IMR-90 (cell line): ENCODE results near the gene ANKRD44. TPM values are rescaled to one million over a fixed set of nuclear protein-coding genes. Genes with fewer than 3 reads are reported as not detected.

ENCODE experiments used
- ATAC-seq: fragments of 200-7000 bp; cut with Tn5 transposase; 2 replicates; pipeline ENCODE4 v1.9.1; 2020; ENCODE audit warnings: low read depth, mild to moderate bottlenecking, moderate library complexity
- BruUV-seq: library from RNA; stranded (reverse); fragments of 400-500 nt; replicated peaks from 2 replicates; lab custom pipeline; 2021; lab: Mats Ljungman, UMichigan
- CTCF ChIA-PET: fragments of 300-600 bp; formaldehyde crosslinking; extraction: SDS; loops from one replicate; lab custom pipeline; 2021; ENCODE audit warnings: antibody characterized with exemption; lab: Yijun Ruan, JAX
- POLR2A ChIA-PET: fragments of 300-600 bp; sonication (Branson Sonifier 250); formaldehyde crosslinking; loops from one replicate; lab custom pipeline; 2022; ENCODE audit warnings: antibody characterized with exemption; ENCODE audit not compliant: unreplicated experiment; lab: Charles Lee
- DNase-seq: peaks from one replicate; pipeline ENCODE4 v3.0.0; 2013
- H2AFZ ChIP-seq: replicated peaks from 2 replicates; pipeline ENCODE3; 2013; ENCODE audit warnings: low read length, mild to moderate bottlenecking; ENCODE audit not compliant: poor library complexity
- H2AK5ac ChIP-seq: 2 replicates; pipeline ENCODE4 v1.6.1; 2013; ENCODE audit warnings: low read depth, low read length, inconsistent platforms
- H2AK9ac ChIP-seq: replicated peaks from 2 replicates; pipeline ENCODE3; 2013; ENCODE audit warnings: mild to moderate bottlenecking, low read depth, low read length, moderate library complexity; ENCODE audit not compliant: poor library complexity
- H2BK120ac ChIP-seq: 2 replicates; pipeline ENCODE4 v1.6.1; 2013; ENCODE audit warnings: low read depth, low read length, inconsistent platforms
- H2BK15ac ChIP-seq: 3 replicates; pipeline ENCODE4 v1.6.1; 2013; ENCODE audit warnings: low read depth, low read length, inconsistent platforms
- H2BK20ac ChIP-seq: 2 replicates; pipeline ENCODE4 v1.6.1; 2013; ENCODE audit warnings: low read depth, mild to moderate bottlenecking, inconsistent platforms, low read length, moderate library complexity
- H2BK5ac ChIP-seq: 2 replicates; pipeline ENCODE4 v1.6.1; 2013; ENCODE audit warnings: mild to moderate bottlenecking, low read depth, low read length, inconsistent platforms; ENCODE audit not compliant: poor library complexity, severe bottlenecking
- H3K14ac ChIP-seq: replicated peaks from 2 replicates; pipeline ENCODE4 v1.6.1; 2013; ENCODE audit warnings: low read depth, low read length, inconsistent platforms
- H3K18ac ChIP-seq: 2 replicates; pipeline ENCODE4 v1.6.1; 2013; ENCODE audit warnings: low read depth, low read length, control low read depth
- H3K23ac ChIP-seq: 2 replicates; pipeline ENCODE4 v1.6.1; 2013; ENCODE audit warnings: low read depth, low read length, inconsistent platforms
- H3K27ac ChIP-seq: 2 replicates; pipeline ENCODE4 v1.5.1; 2013; ENCODE audit warnings: mild to moderate bottlenecking, control low read depth, low read length; ENCODE audit not compliant: insufficient read depth
- H3K27me3 ChIP-seq: 2 replicates; pipeline ENCODE4 v1.6.1; 2013; ENCODE audit warnings: low read length; ENCODE audit not compliant: control insufficient read depth, insufficient read depth
- H3K36me3 ChIP-seq: 2 replicates; pipeline ENCODE4 v1.6.1; 2013; ENCODE audit warnings: low read length, mixed read lengths; ENCODE audit not compliant: control insufficient read depth, insufficient read depth
- H3K4ac ChIP-seq: 2 replicates; pipeline ENCODE4 v1.6.1; 2013; ENCODE audit warnings: low read depth, low read length, inconsistent platforms
- H3K4me1 ChIP-seq: 2 replicates; pipeline ENCODE4 v1.6.1; 2013; ENCODE audit warnings: low read length, mixed read lengths; ENCODE audit not compliant: control insufficient read depth, insufficient read depth
- H3K4me2 ChIP-seq: 2 replicates; pipeline ENCODE4 v1.6.1; 2013; ENCODE audit warnings: low read depth, mild to moderate bottlenecking, control low read depth, low read length, moderate library complexity
- H3K4me3 ChIP-seq: 2 replicates; pipeline ENCODE4 v1.5.1; 2013; ENCODE audit warnings: low read depth, mild to moderate bottlenecking, control low read depth, low read length, moderate library complexity; ENCODE audit not compliant: insufficient read depth
- H3K56ac ChIP-seq: 2 replicates; pipeline ENCODE4 v1.6.1; 2013; ENCODE audit warnings: low read length, inconsistent platforms; ENCODE audit not compliant: insufficient read depth; ENCODE audit errors: extremely low read depth
- H3K79me1 ChIP-seq, 2 experiments: 2 replicates each; pipeline ENCODE4 v1.6.1; 2013; ENCODE audit warnings: low read length in 2 of 2, inconsistent platforms in 1 of 2, low read depth in 1 of 2
- H3K9ac ChIP-seq: 2 replicates; pipeline ENCODE4 v1.6.1; 2013; ENCODE audit warnings: low read depth, low read length, control low read depth
- H3K9me1 ChIP-seq: 2 replicates; pipeline ENCODE4 v1.6.1; 2013; ENCODE audit warnings: low read length, inconsistent platforms; ENCODE audit not compliant: insufficient read depth
- H3K9me3 ChIP-seq: 2 replicates; pipeline ENCODE4 v1.6.1; 2013; ENCODE audit warnings: low read length; ENCODE audit not compliant: control insufficient read depth, insufficient read depth
- H4K20me1 ChIP-seq: 2 replicates; pipeline ENCODE4 v1.6.1; 2013; ENCODE audit warnings: low read length, inconsistent platforms; ENCODE audit not compliant: insufficient read depth
- H4K5ac ChIP-seq: 2 replicates; pipeline ENCODE4 v1.6.1; 2013; ENCODE audit warnings: mild to moderate bottlenecking, low read depth, low read length, control low read depth
- H4K8ac ChIP-seq, 2 experiments: 2 replicates each; pipeline ENCODE4 v1.6.1; 2013; ENCODE audit warnings: low read depth in 2 of 2, low read length in 2 of 2, control low read depth in 1 of 2, inconsistent platforms in 1 of 2
- H4K91ac ChIP-seq: 2 replicates; pipeline ENCODE4 v1.6.1; 2013; ENCODE audit warnings: low read depth, low read length, inconsistent platforms; ENCODE audit not compliant: insufficient read depth
- CEBPB ChIP-seq: IDR thresholded peaks from 2 replicates; pipeline ENCODE4 v1.6.1; 2012; ENCODE audit warnings: low read depth, low read length, improper control_type of control experiment
- MAZ ChIP-seq: IDR thresholded peaks from 2 replicates; pipeline ENCODE4 v1.6.1; 2012; ENCODE audit warnings: low read depth, mild to moderate bottlenecking, low read length, improper control_type of control experiment, moderate library complexity, borderline replicate concordance
- RAD21 ChIP-seq: IDR thresholded peaks from 2 replicates; pipeline ENCODE4 v1.6.1; 2012; ENCODE audit warnings: low read length, improper control_type of control experiment
- SMC3 ChIP-seq: fragments of 150-350 bp; IDR thresholded peaks from 2 replicates; pipeline ENCODE4 v1.6.1; 2016; ENCODE audit warnings: low read depth, mild to moderate bottlenecking, antibody characterized with exemption, low read length, moderate library complexity
- WGBS, 2 experiments: methylation state at CpG; one replicate each; pipeline versions ENCODE4 v1.1.5 to v1.1.7; 2013; ENCODE audit warnings: missing lambda C conversion rate in 2 of 2; ENCODE audit not compliant: insufficient read length in 1 of 2; ENCODE audit errors: extremely low coverage in 2 of 2; 5-methylcytosine and 5-hydroxymethylcytosine counted together
- dilution Hi-C: fragments of 300-500 bp; cut with HindIII; formaldehyde crosslinking; loops from one replicate; pipeline ENCODE4 v1.14.3; 2018; ENCODE audit warnings: low sequenced_read_pairs; ENCODE audit not compliant: unreplicated experiment
- in situ Hi-C: fragments of 300-500 bp; cut with MboI; formaldehyde crosslinking; loops from 3 replicates; pipeline ENCODE4 v1.14.3; 2019; ENCODE audit warnings: low sequenced_read_pairs, inconsistent platforms, mixed read lengths
- intact Hi-C: fragments of 100-400 bp; cut with micrococcal nuclease; formaldehyde crosslinking; loops from 2 replicates; pipeline ENCODE4 v1.10.0; 2022
- polyA plus RNA-seq, 3 experiments: library from polyadenylated mRNA; depleted of rRNA; stranded (reverse); fragments of >200 nt; gene quantifications; 2 replicates each; pipeline ENCODE4 v1.2.3, GENCODE V29; 2012; ENCODE audit warnings: low replicate concordance in 1 of 3
- total RNA-seq: library from RNA; depleted of rRNA; stranded (reverse); fragments of >200 nt; gene quantifications from 2 replicates; pipeline ENCODE4 v1.2.3, GENCODE V29; 2012

ANKRD44 gene
- total and polyA plus RNA-seq, 2 of the 4 experiments (the other 2 are of a cell fraction) = 5.2 to 15.6 TPM

- no peak overlapping the region for H4K8ac ChIP-seq
- ChIA-PET CTCF (interaction anchor here (0.5 kb wide), 1 partner anchor 248 kb away, joined by 4 read pairs; no protein-coding TSS in a partner anchor), POLR2A (no interaction called here)
- dilution Hi-C loops = no loop called here
- H3K9me1 ChIP-seq = peaks cover 18% of the 10 kb centered on the region
- no peak overlapping the region for H3K4ac ChIP-seq
- no peak overlapping the region for H3K14ac ChIP-seq
- H3K27me3 ChIP-seq = no peaks in the 10 kb centered on the region
- H3K4me2 ChIP-seq = no peak overlapping the region
- no peaks in the 10 kb centered on the region for H3K9me3 ChIP-seq
- 0 out of 4 replicates have a peak, but pooled peaks cover 0 to 4% of the 10 kb centered on the region in 2 experiments for H3K79me1 ChIP-seq
- H3K36me3 ChIP-seq = no peaks in the 10 kb centered on the region
- TF ChIP-seq MAZ (no peak), RAD21 (no peak), SMC3 (no peak), CEBPB (no peak)
- ATAC-seq (no peak), DNase-seq (peak; percentile 45)
- H4K5ac ChIP-seq = no peak overlapping the region
- H4K91ac ChIP-seq = no peak overlapping the region
- no peak overlapping the region for H2AK9ac ChIP-seq
- no peak overlapping the region for H3K56ac ChIP-seq
- H3K4me3 ChIP-seq = no peak overlapping the region
- no peak overlapping the region for H2AFZ ChIP-seq
- H3K9ac ChIP-seq = no peak overlapping the region
- no peak overlapping the region for H2BK5ac ChIP-seq
- no peak overlapping the region for H3K27ac ChIP-seq
- H3K18ac ChIP-seq = no peak overlapping the region
- no TSS peak for BruUV-seq
- H2BK20ac ChIP-seq = no peak overlapping the region
- peaks cover 4% of the 10 kb centered on the region; the same call in 1 of the 2 replicates for H4K20me1 ChIP-seq
- in situ Hi-C loops = no loop called here
- H2BK120ac ChIP-seq = no peak overlapping the region
- H2BK15ac ChIP-seq = no peak overlapping the region
- no peak overlapping the region for H3K23ac ChIP-seq
- WGBS, 2 experiments = no CpG with 5 or more reads among the region's 5 CpGs
- intact Hi-C loops = loop anchor here (5.0 to 10.0 kb wide), 3 partner anchors 43 to 576 kb away; partner anchors contain the start of genes ANKRD44 and MARS2
- H3K4me1 ChIP-seq = peaks cover 9% of the 10 kb centered on the region
- no peak overlapping the region for H2AK5ac ChIP-seq
Observed at GRCh38 chr2:197128897-197129296, 181.7 kb downstream of the ANKRD44 start.
